GOT3 (cell line): ENCODE measurements around the gene LAD1.

Experiments used
- DNase-seq: peaks from one replicate; lab custom pipeline; 2025; ENCODE audit warnings: mixed read lengths; lab: John Stamatoyannopoulos, UW

Gene LAD1

DNA sequence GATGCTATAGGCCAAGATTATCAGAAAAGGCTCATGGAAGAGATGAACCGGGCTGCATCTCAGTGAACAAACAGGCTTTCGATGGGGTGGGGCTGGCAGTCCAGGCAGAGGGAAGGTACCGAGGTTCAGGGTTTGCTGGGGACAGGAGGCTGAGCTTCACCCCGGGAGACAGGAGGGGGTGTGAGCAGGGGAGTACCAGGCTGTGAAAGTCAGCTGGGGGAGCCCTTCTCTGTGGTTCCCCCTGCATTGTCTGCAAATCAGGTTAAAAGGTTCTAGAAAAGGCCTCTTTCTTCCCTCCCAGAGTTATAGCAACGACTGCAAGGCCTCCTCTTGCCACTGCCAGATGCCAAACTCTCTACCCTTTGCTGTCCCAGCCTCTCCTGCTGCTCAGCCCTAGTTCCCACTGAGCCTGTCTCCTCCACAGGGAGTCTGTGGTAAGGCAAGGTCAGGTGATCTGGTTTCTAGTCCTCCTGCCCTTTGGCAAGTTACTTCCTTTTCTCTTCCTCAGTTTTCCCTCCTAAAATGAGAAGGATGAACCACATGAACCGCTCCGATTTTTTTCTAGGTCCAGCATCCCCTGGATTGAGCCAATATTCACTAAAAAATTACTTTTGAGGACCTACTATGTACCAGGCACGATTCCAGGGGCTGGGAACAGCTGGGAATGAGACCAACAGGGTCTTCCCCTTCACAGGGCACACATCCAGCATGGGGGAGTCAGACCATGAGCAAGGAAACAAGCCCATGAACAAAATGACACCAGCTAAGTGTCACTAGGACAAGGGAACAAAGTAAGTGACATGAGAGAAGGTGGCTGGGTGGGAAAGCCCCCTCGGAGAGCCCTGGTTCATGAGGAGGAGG, 7.2 kb downstream of the LAD1 start:
- DNase-seq: no peak

DNA sequence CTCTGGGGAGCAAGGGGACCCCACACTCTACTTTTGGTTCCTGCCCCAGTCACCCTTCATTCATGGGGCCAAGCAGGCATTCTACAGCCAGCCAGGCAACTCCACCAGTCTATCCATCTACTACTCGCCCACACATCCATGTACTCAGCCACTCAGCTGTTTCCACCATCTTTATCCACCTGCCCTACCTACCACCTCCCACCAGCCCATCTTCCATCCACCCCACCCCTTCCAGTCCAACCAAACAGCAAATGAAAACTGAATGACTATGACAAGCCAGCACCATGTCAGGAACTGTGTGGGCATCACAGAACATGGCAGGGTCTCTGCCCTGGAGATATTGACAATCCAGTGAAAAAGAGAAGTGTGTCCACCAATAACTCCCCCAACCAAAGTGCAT, 7.9 kb downstream of the LAD1 start:
- DNase-seq: no peak

DNA sequence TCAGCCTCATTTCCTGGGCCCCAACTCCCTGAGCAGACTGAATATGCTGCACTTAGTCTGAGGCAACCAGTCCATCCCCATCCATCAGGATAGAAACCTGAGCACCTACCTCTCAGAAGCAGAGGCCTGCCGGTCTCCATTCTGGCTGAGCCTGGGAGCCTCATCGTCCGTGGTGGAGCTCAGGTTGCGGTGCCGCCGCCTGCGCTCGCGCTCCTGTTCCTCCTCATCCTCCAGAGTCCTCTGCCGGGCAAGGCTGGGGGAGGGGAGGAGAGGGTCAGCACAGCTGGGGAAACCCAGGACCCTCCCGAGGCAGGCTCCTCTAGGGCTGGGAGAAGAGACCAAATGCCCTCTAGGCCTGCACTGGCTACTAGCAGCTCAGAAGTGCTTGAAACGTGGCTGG, 10.1 kb downstream of the LAD1 start:
- no peak for DNase-seq

DNA sequence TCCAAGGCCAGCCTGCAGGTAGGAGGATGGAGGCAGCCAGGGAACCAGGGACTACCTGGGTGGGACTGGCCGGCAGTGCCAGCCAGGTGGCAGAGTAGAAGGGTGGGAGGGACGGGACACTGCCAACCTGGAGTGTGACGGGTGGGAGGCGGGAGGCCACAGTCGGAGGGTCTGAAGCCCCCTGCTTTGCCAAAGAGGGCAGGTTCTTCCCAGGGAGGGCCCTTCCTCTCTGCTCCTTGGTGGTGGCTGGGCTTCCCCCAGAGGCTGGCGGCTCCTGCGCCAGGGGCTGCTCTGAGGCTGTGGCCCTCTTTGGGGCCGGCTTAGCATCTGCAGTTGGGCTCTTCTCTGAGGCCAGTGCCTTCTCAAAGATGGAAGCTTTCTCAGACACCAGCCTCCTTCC, 12.9 kb downstream of the LAD1 start:
- DNase-seq: no peak

DNA sequence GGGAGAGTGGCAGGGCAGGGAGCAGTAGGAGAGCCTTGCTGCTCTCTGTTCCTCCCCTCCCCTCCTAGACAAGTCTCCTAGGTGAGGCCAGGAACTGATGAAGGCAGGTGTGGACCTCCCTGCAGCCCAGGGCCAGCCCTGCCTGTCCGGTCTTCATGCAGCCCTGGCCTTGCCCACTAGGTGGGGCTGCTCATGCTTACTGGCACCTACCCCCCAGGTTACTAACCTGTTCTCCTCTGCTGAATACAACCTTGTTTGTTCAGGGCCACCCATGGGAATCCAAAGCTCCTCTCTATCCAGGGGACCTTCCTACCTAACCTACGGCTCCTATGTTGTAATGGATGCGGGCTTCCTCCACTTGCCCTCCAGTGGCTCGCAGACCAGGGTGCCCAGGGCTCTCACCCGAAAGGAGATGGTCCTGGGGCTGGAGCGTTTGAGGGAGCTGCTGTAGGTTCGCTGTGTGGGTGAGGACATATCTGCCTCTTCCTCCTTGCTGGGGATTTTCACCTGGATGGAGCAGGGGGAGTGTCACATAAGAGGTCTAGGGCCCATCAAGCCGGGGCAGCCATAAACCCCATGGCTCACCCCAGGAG, 13.7 kb downstream of the LAD1 start:
- DNase-seq: no peak

DNA sequence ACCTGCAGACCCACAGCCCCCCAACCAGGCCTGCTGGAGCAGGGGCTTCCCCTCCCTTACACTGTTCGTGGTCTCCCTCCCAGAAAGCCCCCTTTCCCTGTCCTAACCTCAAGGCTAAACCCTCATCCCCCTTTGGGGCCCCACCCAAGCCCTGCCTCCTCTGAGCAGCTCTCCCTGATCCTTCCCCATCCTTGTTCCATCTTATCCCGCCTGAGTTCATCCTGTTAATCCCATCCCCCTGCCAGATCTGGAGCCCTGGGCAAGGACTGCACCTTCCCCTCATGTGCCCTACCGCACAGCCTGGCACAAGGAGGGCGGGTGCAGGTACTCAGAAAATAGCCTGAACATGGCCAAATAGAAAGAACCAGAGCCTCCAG, 14.7 kb downstream of the LAD1 start:
- no peak for DNase-seq

DNA sequence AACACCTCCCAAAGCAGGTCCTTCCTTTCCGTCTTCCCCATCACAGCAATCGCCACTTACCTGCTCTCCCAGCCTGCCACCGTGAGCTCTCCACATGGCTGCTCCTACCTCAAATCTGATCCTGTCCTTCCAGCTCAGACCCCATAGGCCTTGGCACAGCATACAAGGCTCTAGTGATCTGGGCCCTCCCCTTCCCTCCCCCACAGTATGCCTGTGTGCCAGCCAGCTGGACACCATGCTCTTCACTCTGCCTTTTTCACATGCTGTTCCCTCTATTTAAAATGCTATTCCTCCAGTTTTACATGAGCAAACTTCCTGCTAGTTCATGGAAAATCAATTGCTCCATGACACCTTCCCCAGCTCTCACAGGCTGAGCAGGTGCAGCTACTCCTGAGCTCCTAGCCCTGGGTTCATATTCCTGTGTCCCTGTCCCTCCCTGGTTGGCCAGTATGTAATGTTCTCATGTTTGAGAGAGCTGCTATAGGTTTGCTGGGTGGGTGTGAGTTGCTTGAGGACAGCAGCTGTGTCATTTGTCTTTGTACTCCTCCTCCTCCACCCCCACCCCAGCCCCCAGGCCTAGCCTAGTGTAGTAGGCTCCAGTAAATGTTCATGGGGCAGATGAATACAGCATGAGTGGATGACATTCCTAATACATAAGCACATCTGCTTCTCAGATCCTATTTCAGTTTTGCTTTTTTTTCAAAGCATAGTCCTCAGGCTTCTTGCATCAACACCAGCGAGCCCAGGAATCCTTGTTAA, 15.3 kb downstream of the LAD1 start:
- DNase-seq: no peak

DNA sequence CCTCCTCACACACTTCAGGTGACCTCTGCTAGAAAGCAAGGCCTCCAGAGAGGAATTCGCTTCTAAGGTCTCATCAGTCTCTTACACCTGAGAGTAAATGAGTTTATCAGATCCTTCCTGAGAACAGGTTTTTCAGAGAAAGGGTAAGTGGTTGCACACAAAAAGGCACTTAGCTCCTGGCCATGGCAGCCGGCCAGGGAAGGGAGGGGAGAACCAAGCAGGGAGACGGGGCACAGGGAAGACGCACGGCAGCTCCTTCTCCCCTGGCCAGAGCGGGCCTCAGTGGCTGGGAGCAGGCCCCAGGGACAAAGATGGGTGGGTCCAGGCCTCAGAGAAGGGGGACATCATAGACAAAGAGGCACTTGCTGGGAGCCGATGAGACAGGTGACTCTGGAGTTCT, 18.0 kb downstream of the LAD1 start:
- DNase-seq: no peak

DNA sequence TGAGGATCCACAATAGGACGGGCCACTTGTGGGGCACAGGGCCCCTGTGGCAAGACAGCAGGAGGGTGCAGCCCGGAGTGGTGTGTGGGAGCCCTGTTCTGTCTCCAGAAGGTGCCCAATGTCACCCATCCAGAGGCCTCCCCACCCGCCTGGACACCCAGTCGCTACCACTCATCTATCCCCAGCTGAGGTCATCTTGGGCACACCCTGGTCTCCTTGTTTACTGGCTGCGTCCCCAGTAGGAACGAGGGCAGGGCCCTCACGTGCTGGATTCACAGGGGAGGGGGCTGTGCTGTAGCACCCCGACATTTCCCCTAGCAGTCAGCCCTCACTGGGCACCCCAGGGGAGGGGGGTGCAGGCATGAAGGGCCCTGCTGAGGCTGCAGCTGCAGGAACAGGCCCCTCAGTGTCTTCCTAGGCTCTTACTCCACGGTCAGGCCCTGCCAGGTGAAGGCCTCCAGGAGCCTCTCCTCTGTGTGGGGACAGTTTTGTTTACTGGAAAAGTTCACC, 19.3 kb downstream of the LAD1 start:
- DNase-seq: no peak

DNA sequence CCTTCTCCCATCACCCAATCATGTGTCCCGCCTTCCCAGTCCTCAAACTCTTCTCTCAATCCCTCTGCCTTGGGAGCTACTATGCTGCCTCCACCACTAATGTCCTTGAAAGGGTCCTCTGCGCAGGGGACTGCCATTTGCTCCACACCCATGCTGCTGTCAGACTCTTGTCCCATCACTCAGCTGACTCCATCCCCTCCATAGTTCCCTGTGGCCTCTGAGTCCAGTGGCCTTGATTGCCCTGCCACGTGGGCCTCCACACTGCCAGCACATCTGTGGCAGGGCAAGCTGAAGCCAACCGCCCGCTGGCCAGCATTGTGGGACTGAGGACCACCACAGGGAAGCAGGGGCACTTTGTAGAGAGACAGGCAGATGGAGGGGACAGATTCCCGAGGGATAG, 20.3 kb downstream of the LAD1 start:
- no peak for DNase-seq

DNA sequence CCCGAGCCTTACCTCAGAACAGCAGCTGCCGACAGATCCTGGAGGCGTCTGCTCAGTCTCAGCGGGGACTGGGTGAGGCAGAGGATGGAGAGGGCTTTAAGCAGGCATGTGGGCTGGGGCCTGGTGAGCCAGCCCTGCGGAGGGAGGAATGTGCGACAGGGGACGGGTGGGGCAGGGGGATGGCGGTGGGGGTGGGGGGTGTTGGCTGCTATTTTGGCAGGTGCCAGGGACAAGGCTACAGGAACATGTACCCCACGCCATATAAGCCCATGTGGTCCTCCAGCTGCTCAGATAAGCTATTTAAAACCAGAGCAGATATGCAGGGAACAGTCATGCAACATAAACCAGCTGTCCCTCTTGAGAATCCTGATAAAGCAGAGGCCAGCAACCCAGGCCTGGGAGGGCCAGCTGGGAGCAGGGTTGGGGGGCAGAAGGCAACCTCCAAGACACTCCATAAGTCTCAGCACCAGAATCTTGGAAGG, 21.5 kb downstream of the LAD1 start, which contains the start of gene TNNT2:
TNNT2 (minus strand) TSS at position 70 of the 482 bp plus-strand sequence. CDS start 4,426 bp downstream, outside the sequence.
- no peak for DNase-seq

DNA sequence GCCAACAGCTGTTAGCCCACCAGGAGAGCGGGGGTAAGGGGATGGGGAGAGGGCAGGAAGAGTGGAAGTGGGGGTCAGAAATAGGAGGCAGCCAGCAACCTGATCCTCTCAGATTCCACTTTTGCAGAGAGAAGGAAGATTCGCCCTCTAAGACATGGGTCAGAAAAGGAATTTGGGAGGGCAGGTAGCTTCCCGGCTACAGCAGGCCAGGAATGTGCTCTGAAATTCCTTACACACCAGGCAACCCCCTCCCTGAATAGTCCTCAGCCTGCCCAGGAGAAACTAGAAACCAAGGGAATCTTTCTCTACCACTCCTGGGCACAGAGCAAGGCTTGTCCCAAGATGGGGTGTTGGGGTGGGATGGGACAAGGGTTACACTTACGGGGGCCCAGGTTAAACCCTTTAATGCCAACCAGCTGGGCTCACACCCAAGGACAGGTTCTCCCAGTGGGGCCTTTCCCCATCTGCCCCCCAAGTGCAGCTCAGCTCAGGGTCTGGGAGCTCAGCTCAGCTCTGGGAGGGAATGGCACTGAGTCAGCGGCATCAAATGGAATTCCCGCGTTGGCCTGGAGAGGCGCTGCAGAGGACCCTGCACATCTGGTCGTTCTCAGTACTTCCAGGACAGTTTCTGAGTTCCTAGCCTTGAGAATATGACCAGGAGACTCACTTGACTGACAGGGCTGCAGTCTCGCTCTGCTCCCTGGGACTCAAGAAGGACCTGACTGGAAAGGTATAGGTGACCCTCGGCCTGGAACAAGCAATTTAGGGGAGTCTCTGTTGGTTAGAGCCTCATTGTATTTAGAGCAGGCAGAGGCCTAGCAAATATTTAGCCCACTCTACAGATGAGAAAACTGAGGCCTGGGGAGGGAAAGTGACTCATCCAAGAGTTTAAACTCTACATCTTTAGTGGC, 22.4 kb downstream of the LAD1 start:
- DNase-seq: no peak

DNA sequence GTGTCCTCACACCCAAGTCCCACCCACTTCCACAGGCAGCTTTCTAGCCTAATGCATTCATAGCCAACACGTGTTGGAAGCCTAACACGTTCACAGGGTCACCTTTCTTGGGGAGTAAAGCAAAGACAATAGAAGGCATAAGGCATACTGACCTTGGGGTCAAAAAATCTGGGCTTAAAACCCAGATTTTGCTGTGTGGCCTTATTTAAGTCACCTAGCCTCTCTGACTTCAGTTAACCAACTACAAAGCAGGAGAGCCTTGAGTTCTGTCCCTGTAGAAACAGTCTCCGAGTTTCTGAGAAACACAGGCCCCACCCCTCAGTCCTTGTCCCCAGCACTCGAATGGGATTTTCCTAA, 23.0 kb downstream of the LAD1 start:
- no peak for DNase-seq

DNA sequence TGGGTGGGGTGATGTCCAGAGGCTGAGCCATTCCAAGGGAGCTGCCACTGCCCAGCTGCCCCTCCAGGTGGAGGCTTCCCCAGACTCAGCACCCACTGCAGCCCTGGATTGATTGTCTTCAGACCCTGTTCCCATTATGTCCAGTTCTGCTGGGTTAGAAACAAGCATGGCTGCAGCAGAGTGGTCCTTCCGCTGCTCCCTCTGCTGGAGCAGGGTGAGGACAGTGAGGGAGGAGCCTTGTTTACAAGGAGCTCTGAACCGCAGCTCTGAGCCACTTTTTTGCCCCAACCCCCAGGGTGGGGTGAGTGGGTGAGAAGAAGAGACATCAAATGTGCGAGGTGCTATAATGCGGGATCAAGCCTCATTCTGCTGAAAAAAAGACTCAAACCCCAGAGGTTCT, 24.0 kb downstream of the LAD1 start:
- DNase-seq: no peak

DNA sequence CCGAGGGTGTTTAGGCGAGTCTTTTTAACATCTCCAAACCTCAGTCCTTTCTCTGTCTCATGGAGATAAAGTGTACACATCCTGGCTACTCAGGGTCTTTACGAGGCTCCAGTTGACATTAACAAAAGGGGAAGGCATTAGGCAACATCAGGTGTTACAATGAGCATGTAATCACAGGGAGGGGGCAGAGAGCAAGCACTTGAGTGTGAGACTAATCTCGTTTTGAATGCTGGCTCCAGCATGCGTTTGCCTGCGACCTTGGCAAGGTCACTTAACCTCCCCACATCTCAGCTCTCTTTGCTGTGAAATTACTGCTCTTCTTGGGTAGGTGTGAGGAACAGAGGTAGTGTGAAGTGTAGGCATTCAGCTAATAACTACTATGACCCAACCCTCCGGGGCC, 24.8 kb downstream of the LAD1 start:
- DNase-seq: no peak

DNA sequence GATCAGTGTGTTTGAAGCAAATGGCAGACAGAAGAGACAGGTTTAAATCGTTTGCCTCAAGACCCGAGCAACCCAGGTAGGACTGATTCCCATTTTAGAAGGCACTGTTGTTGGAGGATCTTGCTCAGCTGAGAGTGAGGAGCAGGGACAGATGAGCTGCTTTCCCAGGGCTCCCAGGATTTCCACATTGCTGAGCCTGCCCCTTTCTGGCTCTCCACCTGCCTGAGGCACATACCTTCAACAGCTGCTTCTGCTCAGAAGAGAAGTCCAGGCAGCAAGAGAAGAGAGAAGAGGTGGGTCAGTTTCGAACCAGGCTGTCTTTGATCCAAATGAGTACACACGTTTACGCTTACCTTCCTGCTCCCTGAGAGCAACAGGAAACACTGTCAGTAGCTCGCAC, 27.3 kb downstream of the LAD1 start:
- DNase-seq: no peak

DNA sequence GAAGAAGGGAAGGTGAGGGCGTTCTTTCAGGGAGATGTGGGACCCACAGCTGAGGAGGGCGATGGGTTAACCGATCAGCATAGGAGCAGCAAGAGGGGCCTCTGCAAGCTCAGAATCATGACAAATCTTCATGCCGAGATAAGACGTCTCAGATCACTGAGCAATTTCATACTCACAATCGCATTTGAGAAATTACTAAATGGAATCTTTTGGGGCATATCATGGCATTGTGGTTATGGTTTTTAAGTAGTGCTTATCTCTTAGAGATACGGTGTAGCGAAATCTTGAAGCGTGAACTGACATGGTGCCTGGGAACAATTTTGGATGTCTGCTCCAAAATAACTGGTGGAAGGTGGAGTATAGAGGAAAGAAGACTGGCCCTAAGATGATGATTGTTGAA, 27.8 kb downstream of the LAD1 start:
- no peak for DNase-seq

DNA sequence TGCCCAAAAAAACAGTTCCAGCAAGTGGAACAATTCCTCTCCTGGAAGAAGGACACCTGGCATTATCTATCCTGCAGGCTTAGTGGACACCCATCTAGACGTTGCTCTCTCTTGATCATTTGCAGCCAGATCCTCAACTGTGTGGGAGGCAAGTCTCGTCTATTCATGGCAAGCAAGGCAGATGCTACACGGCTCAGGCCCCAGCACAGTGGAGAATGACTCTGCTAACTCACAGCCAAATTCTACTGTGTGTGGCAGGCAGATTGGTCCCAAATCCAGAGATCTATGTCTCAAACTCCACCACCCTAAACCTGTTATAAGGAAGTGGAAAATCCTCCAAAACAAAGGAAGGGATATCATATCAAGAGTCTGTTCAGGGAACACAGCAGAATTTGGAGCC, 28.6 kb downstream of the LAD1 start:
- no peak for DNase-seq

DNA sequence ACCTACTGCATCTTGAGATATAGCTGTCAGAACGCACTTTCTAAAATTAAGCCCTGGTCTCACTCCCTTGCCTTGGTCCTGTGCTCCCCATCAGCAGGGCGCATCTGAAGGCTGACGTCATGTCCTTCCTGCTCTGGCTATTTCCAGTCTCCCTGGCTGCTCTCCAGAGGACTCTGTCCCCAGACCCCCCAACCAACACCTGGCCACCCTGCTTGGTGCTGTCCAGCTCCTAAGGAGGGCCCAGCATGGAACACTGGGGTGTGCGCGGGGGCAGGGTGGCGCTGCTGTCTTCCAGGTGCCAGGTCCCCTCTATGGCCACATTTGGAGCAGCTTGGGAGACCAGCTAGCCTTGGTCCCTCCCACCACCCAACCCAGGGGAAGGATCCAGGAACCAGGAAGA, 29.9 kb downstream of the LAD1 start:
- DNase-seq: no peak

DNA sequence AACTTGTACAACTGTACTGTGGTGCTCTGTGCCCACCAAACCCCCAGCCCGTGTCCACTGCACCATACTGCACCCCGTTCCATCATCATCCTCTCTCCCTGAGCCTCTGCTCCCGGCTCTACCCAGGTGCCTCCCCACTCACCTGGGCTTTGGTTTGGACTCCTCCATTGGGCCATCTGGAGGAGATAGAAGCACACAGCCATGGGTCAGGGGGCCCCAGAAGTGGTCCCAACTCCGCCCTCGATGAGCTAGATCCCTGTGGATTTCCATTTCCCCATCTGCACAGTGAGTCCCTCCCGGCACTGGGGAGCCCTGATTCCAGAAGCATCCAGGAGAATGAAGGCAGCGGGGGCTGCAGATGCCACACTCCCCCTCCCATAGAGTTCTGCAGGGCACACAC, 32.4 kb downstream of the LAD1 start:
- DNase-seq: no peak

DNA sequence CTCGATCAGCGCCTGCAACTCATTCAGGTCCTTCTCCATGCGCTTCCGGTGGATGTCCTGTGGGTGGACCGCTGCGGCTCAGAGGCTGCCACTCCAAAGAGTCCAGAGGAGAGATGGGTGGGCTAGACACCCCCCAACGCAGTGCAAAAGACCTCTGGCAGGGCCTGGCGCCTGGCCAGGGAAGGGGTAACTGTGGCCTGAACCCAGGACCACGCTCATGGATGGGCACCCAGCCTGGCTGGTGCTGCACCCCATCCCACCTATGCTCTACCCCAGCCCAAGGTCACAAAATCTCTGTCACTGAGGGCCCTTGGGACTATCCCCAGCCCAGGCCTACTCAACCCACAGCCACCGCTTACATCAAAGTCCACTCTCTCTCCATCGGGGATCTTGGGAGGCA, 33.9 kb downstream of the LAD1 start:
- no peak for DNase-seq

DNA sequence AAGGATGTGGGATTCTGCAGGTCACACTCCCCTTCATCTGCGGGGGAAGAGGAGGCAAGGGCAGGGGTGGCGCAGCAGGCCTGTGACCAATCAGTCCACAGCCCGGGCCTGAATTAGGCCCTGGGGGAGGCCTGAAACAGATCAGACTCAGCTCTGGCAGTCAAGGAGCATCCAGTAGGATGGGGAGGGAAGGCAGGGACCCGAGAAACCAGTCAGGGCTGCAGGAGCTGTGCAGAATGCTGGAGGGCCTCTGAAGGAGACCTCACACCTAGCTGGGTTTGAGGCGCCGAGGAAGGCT, 34.4 kb downstream of the LAD1 start:
- DNase-seq: no peak
